ENCODE data around the gene KNSTRN. TPM values are rescaled to one million over a fixed set of nuclear protein-coding genes. Genes with fewer than 3 reads are reported as not detected.
A peak's percentile ranks its signal among the peaks of the same experiment; 100 is the strongest.

Gene KNSTRN
- total and polyA plus RNA-seq, 2 experiments from 2014 or later = 67.9 to 80.4 TPM

DNA sequence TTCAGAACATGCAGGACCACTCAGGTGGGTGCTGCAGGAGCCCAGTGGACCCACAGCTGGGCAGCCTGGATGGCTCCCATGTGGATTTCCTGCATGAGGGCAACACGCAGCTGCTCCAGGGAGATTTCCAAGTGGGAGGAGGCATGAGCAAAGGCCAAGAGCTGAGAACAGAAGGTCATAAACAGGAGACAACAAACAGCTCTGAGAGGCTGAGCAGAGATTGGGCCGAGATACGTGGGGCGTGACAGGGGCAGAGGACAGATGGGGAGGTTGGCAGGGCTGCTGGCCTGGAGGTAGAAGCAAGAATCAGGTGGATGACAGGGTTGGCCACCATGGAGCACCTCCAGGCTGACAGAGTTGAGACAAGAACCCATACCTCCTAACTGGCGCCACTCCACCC, 28.8 kb upstream of the KNSTRN start:
- H3F3A ChIP-seq (replicated peaks; ENCODE audit: low read depth) = peaks cover 16% of the 10 kb centered on the region
- DNase-seq (ENCODE audit: low spot score) (no peak), ATAC-seq (no peak)
- peak overlapping the region; percentile 80 for H3K4me2 ChIP-seq
- H3K9me2 ChIP-seq (ENCODE audit: insufficient read depth) = no peaks in the 10 kb centered on the region
- TF ChIP-seq CREB1 (CRISPR knock-in tag; IDR thresholded peaks at IDR 0.05; ENCODE audit: low read depth) = no peak
- no peak for TF ChIP-seq EZH2phosphoT487 (IDR thresholded peaks at IDR 0.05; ENCODE audit: unreplicated experiment)
- TF ChIP-seq, protein P1, sequence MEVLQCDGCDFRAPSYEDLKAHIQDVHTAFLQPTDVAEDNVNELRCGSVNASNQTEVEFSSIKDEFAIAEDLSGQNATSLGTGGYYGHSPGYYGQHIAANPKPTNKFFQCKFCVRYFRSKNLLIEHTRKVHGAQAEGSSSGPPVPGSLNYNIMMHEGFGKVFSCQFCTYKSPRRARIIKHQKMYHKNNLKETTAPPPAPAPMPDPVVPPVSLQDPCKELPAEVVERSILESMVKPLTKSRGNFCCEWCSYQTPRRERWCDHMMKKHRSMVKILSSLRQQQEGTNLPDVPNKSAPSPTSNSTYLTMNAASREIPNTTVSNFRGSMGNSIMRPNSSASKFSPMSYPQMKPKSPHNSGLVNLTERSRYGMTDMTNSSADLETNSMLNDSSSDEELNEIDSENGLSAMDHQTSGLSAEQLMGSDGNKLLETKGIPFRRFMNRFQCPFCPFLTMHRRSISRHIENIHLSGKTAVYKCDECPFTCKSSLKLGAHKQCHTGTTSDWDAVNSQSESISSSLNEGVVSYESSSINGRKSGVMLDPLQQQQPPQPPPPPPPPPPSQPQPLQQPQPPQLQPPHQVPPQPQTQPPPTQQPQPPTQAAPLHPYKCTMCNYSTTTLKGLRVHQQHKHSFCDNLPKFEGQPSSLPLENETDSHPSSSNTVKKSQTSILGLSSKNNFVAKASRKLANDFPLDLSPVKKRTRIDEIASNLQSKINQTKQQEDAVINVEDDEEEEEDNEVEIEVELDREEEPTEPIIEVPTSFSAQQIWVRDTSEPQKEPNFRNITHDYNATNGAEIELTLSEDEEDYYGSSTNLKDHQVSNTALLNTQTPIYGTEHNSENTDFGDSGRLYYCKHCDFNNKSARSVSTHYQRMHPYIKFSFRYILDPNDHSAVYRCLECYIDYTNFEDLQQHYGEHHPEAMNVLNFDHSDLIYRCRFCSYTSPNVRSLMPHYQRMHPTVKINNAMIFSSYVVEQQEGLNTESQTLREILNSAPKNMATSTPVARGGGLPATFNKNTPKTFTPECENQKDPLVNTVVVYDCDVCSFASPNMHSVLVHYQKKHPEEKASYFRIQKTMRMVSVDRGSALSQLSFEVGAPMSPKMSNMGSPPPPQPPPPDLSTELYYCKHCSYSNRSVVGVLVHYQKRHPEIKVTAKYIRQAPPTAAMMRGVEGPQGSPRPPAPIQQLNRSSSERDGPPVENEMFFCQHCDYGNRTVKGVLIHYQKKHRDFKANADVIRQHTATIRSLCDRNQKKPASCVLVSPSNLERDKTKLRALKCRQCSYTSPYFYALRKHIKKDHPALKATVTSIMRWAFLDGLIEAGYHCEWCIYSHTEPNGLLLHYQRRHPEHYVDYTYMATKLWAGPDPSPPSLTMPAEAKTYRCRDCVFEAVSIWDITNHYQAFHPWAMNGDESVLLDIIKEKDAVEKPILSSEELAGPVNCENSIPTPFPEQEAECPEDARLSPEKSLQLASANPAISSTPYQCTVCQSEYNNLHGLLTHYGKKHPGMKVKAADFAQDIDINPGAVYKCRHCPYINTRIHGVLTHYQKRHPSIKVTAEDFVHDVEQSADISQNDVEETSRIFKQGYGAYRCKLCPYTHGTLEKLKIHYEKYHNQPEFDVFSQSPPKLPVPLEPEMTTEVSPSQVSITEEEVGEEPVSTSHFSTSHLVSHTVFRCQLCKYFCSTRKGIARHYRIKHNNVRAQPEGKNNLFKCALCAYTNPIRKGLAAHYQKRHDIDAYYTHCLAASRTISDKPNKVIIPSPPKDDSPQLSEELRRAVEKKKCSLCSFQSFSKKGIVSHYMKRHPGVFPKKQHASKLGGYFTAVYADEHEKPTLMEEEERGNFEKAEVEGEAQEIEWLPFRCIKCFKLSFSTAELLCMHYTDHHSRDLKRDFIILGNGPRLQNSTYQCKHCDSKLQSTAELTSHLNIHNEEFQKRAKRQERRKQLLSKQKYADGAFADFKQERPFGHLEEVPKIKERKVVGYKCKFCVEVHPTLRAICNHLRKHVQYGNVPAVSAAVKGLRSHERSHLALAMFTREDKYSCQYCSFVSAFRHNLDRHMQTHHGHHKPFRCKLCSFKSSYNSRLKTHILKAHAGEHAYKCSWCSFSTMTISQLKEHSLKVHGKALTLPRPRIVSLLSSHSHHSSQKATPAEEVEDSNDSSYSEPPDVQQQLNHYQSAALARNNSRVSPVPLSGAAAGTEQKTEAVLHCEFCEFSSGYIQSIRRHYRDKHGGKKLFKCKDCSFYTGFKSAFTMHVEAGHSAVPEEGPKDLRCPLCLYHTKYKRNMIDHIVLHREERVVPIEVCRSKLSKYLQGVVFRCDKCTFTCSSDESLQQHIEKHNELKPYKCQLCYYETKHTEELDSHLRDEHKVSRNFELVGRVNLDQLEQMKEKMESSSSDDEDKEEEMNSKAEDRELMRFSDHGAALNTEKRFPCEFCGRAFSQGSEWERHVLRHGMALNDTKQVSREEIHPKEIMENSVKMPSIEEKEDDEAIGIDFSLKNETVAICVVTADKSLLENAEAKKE (CRISPR knock-in tag; IDR thresholded peaks at IDR 0.05) = no peak
- TF ChIP-seq, protein P2, sequence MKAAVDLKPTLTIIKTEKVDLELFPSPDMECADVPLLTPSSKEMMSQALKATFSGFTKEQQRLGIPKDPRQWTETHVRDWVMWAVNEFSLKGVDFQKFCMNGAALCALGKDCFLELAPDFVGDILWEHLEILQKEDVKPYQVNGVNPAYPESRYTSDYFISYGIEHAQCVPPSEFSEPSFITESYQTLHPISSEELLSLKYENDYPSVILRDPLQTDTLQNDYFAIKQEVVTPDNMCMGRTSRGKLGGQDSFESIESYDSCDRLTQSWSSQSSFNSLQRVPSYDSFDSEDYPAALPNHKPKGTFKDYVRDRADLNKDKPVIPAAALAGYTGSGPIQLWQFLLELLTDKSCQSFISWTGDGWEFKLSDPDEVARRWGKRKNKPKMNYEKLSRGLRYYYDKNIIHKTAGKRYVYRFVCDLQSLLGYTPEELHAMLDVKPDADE (IDR thresholded peaks at IDR 0.05) = no peak
- TF ChIP-seq EZH2 (IDR thresholded peaks at IDR 0.05; ENCODE audit: low read depth, unreplicated experiment) = no peak
- no peaks in the 10 kb centered on the region for H4K20me1 ChIP-seq (replicated peaks; ENCODE audit: insufficient read depth)
- H3K36me3 ChIP-seq (ENCODE audit: insufficient read depth) = no peaks in the 10 kb centered on the region
- peak overlapping the region; percentile 69; the same call in 1 of the 2 replicates for H2AFZ ChIP-seq
- no peak overlapping the region; the same call in 2 of the 3 replicates for H3K4me3 Mint-ChIP-seq
- no peaks in the 10 kb centered on the region; the same call in 2 of the 3 replicates for H3K36me3 Mint-ChIP-seq (ENCODE audit: low read depth)
- H3K4me1 ChIP-seq (ENCODE audit: insufficient read depth) = peaks cover 18% of the 10 kb centered on the region
- no peak overlapping the region for H3K4me3 ChIP-seq
- H3K9me3 Mint-ChIP-seq = no peaks in the 10 kb centered on the region; the same call in 2 of the 3 replicates
- H3K27me3 ChIP-seq (ENCODE audit: insufficient read depth) = peaks cover 15% of the 10 kb centered on the region
- peaks cover 29% of the 10 kb centered on the region for H3K4me1 Mint-ChIP-seq
- no peaks in the 10 kb centered on the region for H3K79me2 ChIP-seq (replicated peaks; ENCODE audit: insufficient read depth)
- H3K27ac ChIP-seq (ENCODE audit: low read depth) = no peak overlapping the region
- no peak overlapping the region for H3K27ac Mint-ChIP-seq
- H3K27me3 Mint-ChIP-seq (ENCODE audit: insufficient read depth, low read depth, poor library complexity) = peaks cover 15% of the 10 kb centered on the region

Measured in GM23338 (cell line).